Mucosa of rectum (tissue), 2 donors: ENCODE data around the gene TSKU.
"Not testable (repeated sequence)": the region's sequence is repeated elsewhere in the genome, so short reads cannot be mapped to it uniquely, and the experiment has no call there.

Experiments used
- H3K27ac ChIP-seq, 2 donors: one replicate each; pipeline ENCODE4 v1.7.0; 2013; ENCODE audit warnings: inconsistent platforms in 2 of 2, low read depth in 2 of 2, low read length in 2 of 2
- H3K27me3 ChIP-seq, 2 donors: one replicate each; pipeline ENCODE4 v1.7.0; 2013; ENCODE audit warnings: low read length in 2 of 2; ENCODE audit not compliant: control insufficient read depth in 2 of 2, insufficient read depth in 2 of 2
- H3K36me3 ChIP-seq, 2 donors: one replicate each; pipeline ENCODE4 v1.7.0; 2013; ENCODE audit warnings: low read length in 2 of 2; ENCODE audit not compliant: control insufficient read depth in 2 of 2, insufficient read depth in 2 of 2
- H3K4me1 ChIP-seq, 2 donors: one replicate each; pipeline ENCODE4 v1.7.0; 2013; ENCODE audit warnings: low read length in 2 of 2, mild to moderate bottlenecking in 1 of 2; ENCODE audit not compliant: control insufficient read depth in 2 of 2, insufficient read depth in 2 of 2
- H3K4me3 ChIP-seq, 2 donors: one replicate each; pipeline ENCODE4 v1.7.0; 2013; ENCODE audit warnings: low read length in 2 of 2
- H3K9ac ChIP-seq, 2 donors: one replicate each; pipeline ENCODE4 v1.7.0; 2013; ENCODE audit warnings: low read length in 2 of 2, low read depth in 1 of 2, mild to moderate bottlenecking in 1 of 2
- H3K9me3 ChIP-seq, 2 donors: one replicate each; pipeline ENCODE4 v1.7.0; 2013; ENCODE audit warnings: low read length in 2 of 2; ENCODE audit not compliant: control insufficient read depth in 2 of 2
- donor health status: healthy.
- donor health status: Normal muscosa, but diverticular disease.

The TSKU gene

GRCh38 chr11:76783294-76783895 is at the start of gene TSKU:
Gene TSKU, plus strand, starts transcription at chr11:76783356. Its CDS starts 12,261 bp downstream, at chr11:76795617.
- Histone ChIP-seq H3K9me3 (no peaks in the 10 kb centered on the region), H3K4me3 (peak within 1 kb of the TSS; percentile 85 to 87), H3K27me3 (no peaks in the 10 kb centered on the region), H3K27ac (peak within 1 kb of the TSS; percentile 85 to 93), H3K4me1 (peaks cover 41 to 48% of the 10 kb centered on the region in 2 donors), H3K36me3 (no peaks in the 10 kb centered on the region), H3K9ac (peak within 1 kb of the TSS; percentile 86 to 96)

DNA sequence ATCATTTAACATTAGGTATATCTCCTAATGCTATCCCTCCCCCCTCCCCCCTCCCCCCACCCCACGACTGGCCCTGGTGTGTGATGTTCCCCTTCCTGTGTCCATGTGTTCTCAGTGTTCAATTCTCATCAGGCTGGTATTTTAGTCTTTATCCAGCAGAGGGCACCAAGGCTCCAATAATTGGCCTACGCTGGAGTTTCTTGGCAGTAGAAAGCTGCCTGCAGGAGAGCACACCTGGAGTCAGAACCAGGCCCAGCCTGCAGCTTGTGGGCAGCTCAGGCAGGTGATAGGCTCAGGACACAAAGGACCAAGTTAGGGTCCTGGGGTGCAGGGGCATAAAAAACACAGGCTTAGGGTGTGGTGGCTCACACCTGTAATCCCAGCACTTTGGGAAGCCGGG is 49.2 kb upstream of the TSKU start:
- H3K36me3 ChIP-seq, H3K9me3 ChIP-seq, H3K4me3 ChIP-seq, H3K27ac ChIP-seq, H3K4me1 ChIP-seq, H3K9ac ChIP-seq, H3K27me3 ChIP-seq: not testable (repeated sequence)

DNA sequence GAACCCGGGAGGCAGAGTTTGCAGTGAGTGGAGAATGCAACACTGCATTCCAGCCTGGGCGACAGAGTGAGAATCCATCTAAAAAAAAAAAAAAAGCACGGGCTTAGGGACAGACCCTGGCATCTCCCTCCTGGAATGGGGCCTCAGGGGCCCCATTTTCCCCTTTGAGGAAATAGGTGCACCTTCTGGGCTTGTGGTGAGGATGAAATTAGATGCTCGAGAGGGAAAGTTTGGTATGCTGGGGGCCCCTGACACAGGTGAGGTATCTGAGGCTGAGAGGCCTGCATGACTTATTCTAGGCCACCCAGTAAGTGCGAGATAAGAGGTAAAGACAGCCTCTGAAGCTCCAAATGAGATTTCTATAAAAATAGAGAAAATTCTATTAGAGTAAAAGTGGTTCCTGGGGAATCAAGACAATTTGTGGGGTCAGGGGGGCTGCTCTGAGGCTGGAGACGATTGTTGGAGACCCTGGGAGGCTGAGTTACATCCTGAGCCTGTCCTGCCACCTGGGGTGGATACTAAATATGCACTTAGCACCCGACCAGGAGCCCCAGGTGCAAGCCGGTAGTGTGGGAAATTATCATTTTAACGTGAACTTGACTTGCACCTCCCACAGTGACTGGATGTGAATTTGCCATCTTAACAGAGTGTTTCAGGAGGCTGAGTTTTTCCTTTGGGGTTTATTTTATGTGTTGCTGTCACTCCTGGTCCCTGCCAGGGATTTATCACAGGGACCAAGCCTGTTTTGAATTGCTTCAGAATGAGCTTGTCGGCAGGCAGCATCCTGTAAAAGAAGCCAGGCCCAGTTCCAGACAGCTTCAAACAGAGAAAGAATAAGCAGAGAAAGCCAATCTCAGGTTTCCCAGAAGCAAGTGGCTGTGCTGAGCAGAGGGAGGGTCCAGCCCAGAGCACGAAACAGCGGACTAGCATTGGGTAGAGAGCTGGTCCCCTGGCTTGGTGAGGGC is 48.4 kb upstream of the TSKU start:
- Histone ChIP-seq H3K4me3 (no peak overlapping the region), H3K36me3 (no peaks in the 10 kb centered on the region), H3K9ac (no peak overlapping the region), H3K27ac (no peak overlapping the region), H3K27me3 (no peaks in the 10 kb centered on the region), H3K4me1 (no peaks in the 10 kb centered on the region), H3K9me3 (no peaks in the 10 kb centered on the region)

- Histone ChIP-seq H3K27ac (no peak overlapping the region), H3K9ac (no peak overlapping the region), H3K9me3 (no peaks in the 10 kb centered on the region), H3K36me3 (no peaks in the 10 kb centered on the region), H3K27me3 (no peaks in the 10 kb centered on the region), H3K4me3 (no peak overlapping the region), H3K4me1 (no peaks in the 10 kb centered on the region)
These were observed 47.3 kb upstream of the TSKU start for GRCh38 chr11:76735841-76736240.

DNA sequence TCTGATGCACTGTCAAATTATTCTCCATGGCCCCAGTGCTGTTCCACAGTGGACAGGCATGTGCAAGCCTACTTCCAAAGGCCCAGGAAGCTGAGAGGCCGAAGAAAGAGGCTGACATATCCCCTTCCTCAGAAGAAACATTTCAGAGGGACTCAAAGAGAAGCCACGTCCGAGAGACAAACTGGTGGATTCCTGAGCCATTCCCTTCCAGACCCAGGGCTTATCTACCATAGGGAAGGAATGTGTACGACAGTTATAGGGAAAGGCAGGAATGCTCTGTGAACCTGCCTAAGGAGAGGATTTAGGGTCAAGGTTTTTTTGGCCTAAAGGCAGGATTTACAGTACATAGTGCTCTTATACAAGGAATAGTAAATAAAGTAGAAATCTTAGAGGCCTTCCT is 46.9 kb upstream of the TSKU start:
- Histone ChIP-seq H3K36me3 (no peaks in the 10 kb centered on the region), H3K27me3 (no peaks in the 10 kb centered on the region), H3K27ac (no peak overlapping the region), H3K4me3 (no peak overlapping the region), H3K4me1 (no peaks in the 10 kb centered on the region), H3K9me3 (no peaks in the 10 kb centered on the region), H3K9ac (no peak overlapping the region)

DNA sequence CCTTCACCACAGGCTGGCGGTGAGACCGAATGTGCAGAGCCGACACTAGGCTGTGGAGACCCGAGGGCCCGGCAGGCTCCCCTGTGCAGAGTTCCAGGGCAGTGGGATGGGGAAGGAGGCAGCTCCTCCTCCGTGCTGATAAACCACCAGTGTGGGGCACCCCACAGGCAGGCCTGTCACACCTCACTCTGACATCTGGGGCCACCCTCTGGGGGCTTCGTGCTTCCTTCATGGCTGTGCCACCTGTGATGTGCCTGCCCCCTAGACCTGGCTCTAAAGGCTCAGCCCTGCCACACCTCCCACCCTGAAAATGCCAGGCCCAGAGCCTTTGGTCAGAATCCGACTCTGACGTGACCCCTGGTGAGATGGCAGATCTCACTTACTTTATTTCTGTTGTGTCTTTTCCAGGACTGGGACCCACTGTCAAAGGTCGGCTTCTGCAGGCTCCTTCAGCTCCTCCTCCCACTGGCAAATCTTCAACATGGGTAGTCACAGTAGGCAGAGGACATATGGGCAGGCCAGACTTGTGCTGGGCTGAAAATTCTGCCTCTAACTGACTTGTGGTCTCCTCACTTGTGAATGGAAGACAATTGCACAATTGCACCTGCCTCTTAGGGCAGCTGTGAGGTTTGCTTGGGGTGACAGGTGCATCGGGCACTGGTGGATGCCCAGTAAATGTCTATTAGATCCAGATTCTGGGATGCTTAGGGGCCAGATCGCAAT is 46.2 kb upstream of the TSKU start:
- no peak overlapping the region for H3K9ac ChIP-seq
- H3K27ac ChIP-seq = no peak overlapping the region
- no peaks in the 10 kb centered on the region for H3K4me1 ChIP-seq
- no peaks in the 10 kb centered on the region for H3K9me3 ChIP-seq
- no peak overlapping the region for H3K4me3 ChIP-seq
- H3K36me3 ChIP-seq = no peaks in the 10 kb centered on the region
- H3K27me3 ChIP-seq = no peaks in the 10 kb centered on the region

GRCh38 chr11:76738618-76739240 is 44.4 kb upstream of the TSKU start:
- no peaks in the 10 kb centered on the region for H3K36me3 ChIP-seq
- no peaks in the 10 kb centered on the region for H3K4me1 ChIP-seq
- no peak overlapping the region for H3K4me3 ChIP-seq
- no peaks in the 10 kb centered on the region for H3K27me3 ChIP-seq
- H3K9me3 ChIP-seq = no peaks in the 10 kb centered on the region
- no peak overlapping the region for H3K27ac ChIP-seq
- H3K9ac ChIP-seq = no peak overlapping the region

DNA sequence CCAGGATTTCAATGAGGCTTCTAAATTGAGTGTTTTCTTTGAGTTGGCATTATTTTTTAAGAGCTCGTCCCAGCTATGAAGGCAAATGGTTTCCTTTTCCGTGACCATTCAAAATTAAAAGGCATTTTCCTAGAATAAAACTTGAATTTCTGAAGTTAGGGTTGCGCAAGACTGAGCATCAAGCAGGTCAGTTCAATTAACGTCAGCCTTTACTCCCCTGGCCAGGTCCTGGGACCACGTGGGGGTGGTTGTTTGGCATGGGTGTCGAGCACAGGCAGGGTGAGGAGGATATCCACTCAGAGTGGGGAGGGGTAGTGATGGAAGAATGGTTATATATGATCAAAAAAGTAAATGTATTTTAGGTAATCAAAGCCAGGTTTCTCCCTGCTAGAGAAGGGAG is 43.4 kb upstream of the TSKU start:
- H3K27me3 ChIP-seq = no peaks in the 10 kb centered on the region
- no peaks in the 10 kb centered on the region for H3K36me3 ChIP-seq
- H3K27ac ChIP-seq = no peak overlapping the region

GRCh38 chr11:76740772-76741171 is 42.4 kb upstream of the TSKU start:
- H3K9me3 ChIP-seq = no peaks in the 10 kb centered on the region
- H3K36me3 ChIP-seq = no peaks in the 10 kb centered on the region
- no peak overlapping the region for H3K4me3 ChIP-seq
- H3K4me1 ChIP-seq = peaks cover 2 to 6% of the 10 kb centered on the region in 2 donors
- H3K9ac ChIP-seq = no peak overlapping the region
- no peaks in the 10 kb centered on the region for H3K27me3 ChIP-seq
- H3K27ac ChIP-seq = no peak overlapping the region

More for the DNA sequence above, 43.4 kb upstream of the TSKU start:
- Histone ChIP-seq H3K4me1 (no peaks in the 10 kb centered on the region), H3K9me3 (no peaks in the 10 kb centered on the region), H3K4me3 (no peak overlapping the region), H3K9ac (no peak overlapping the region)
